H1 (cell line): ENCODE data around the gene KIFC1. TPM values are rescaled to one million over a fixed set of nuclear protein-coding genes. Genes with fewer than 3 reads are reported as not detected.

Experiments
- CHD7 ChIP-seq: fragments of 300-600 bp; sonication (generic); IDR thresholded peaks from 2 replicates; pipeline ENCODE4 v1.7.1; 2012; ENCODE audit warnings: low read length, moderate library complexity, mild to moderate bottlenecking, inconsistent platforms; ENCODE audit not compliant: insufficient replicate concordance
- HDAC6 ChIP-seq: IDR thresholded peaks from one replicate; pipeline ENCODE4 v1.7.1; 2012; ENCODE audit warnings: low read depth, mild to moderate bottlenecking, inconsistent platforms, low read length, moderate library complexity
- SP2 ChIP-seq: IDR thresholded peaks from 2 replicates; pipeline ENCODE4 v1.6.1; 2012; ENCODE audit warnings: mild to moderate bottlenecking, low read length, inconsistent platforms
- SRF ChIP-seq: IDR thresholded peaks from 2 replicates; pipeline ENCODE4 v1.6.1; 2011; ENCODE audit warnings: mild to moderate bottlenecking, low read depth, low read length, moderate library complexity
- polyA plus RNA-seq, 7 experiments: library from polyadenylated mRNA; depleted of rRNA in 3 of 7; stranded (reverse) in 5 of 7; unstranded in 2 of 7; fragments of >200 nt in 5 of 7; fragments of 200-250 nt in 2 of 7; gene quantifications; 1 replicate in 5 of 7; 2 replicates in 1 of 7; 4 replicates in 1 of 7; pipeline versions ENCODE4 v1.2.1 to v1.2.3, GENCODE V29; 2011 to 2013; ENCODE audit warnings: missing spikeins in 2 of 7, mixed read lengths in 2 of 7
- total RNA-seq: library from RNA; stranded (reverse); fragmentation: NEBNext Ultra II Directional; extraction: Animal tissue kit (Norgen Biotek cat#: 25700); gene quantifications from 2 replicates; pipeline ENCODE4 v1.2.1, GENCODE V29; 2021

KIFC1 gene
- total and polyA plus RNA-seq, 2 of the 8 experiments (the other 6 are each of a cell fraction or from before 2014, with no cell fraction given) = 46.6 to 64.3 TPM

GRCh38 chr6:33367009-33367714, 24.5 kb upstream of the KIFC1 start (continued):
- TF ChIP-seq CHD7 = no peak
- TF ChIP-seq SRF = no peak
- TF ChIP-seq HDAC6 = no peak
- no peak for TF ChIP-seq SP2
- TF ChIP-seq, all 59 proteins: peak for 0
